Sigmoid colon (tissue), 7 donors: ENCODE measurements around the gene CELA2A. TPM values are rescaled to one million over a fixed set of nuclear protein-coding genes. Genes with fewer than 3 reads are reported as not detected.
"Not testable (repeated sequence)": the region's sequence is repeated elsewhere in the genome, so short reads cannot be mapped to it uniquely, and the experiment has no call there.

Experiments
- DNase-seq: peaks from one replicate; pipeline ENCODE4 v3.0.0-alpha.2; 2019
- H3K27ac ChIP-seq, 4 donors: fragments of 200-600 bp; sonication (generic); one replicate each; pipeline ENCODE4 v1.5.1; 2016 to 2019; ENCODE audit warnings: mild to moderate bottlenecking in 1 of 4
- H3K27me3 ChIP-seq, 3 donors: fragments of 200-600 bp; sonication (generic); one replicate each; pipeline ENCODE4 v1.5.1; 2019; ENCODE audit warnings: mild to moderate bottlenecking in 1 of 3
- H3K36me3 ChIP-seq, 4 donors: fragments of 200-600 bp; sonication (generic); one replicate each; pipeline ENCODE4 v1.5.1; 2016 to 2019
- H3K4me1 ChIP-seq, 4 donors: fragments of 200-600 bp; sonication (generic); one replicate each; pipeline ENCODE4 v1.5.1; 2017 to 2019
- H3K4me3 ChIP-seq, 4 donors: fragments of 200-600 bp; sonication (generic); one replicate each; pipeline ENCODE4 v1.5.1; 2017 to 2019; ENCODE audit warnings: mild to moderate bottlenecking in 2 of 4, moderate library complexity in 1 of 4
- H3K9me3 ChIP-seq, 4 donors: fragments of 200-600 bp in 3 of 4; sonication (generic) in 3 of 4; one replicate each; pipeline versions ENCODE4 v1.5.1 to v1.6.1; 2013 to 2019
- CTCF ChIP-seq, 4 experiments: fragments of 450-650 bp in 3 of 4; fragments of 200-600 bp in 1 of 4; IDR thresholded peaks; one replicate each; pipeline ENCODE4 v1.5.1; 2016 to 2019; ENCODE audit warnings: antibody characterized with exemption in 4 of 4, mild to moderate bottlenecking in 3 of 4, moderate library complexity in 2 of 4
- EP300 ChIP-seq, 4 donors: sonication (generic); formaldehyde crosslinking; IDR thresholded peaks; one replicate each; pipeline ENCODE4 v1.6.1; 2017; ENCODE audit warnings: antibody characterized with exemption in 4 of 4
- POLR2A ChIP-seq, 2 donors: fragments of 450-650 bp; IDR thresholded peaks; one replicate each; pipeline ENCODE4 v1.6.1; 2016; ENCODE audit warnings: antibody characterized with exemption in 2 of 2, mild to moderate bottlenecking in 2 of 2, moderate library complexity in 2 of 2
- POLR2AphosphoS5 ChIP-seq, 4 donors: sonication (generic); formaldehyde crosslinking; IDR thresholded peaks; one replicate each; pipeline ENCODE4 v1.6.1; 2017; ENCODE audit warnings: antibody characterized with exemption in 4 of 4
- WGBS, 2 donors: extraction: QIAGEN DNeasy Blood & Tissue Kit; methylation state at CpG; one replicate each; pipeline ENCODE4 v1.1.7; 2013; 5-methylcytosine and 5-hydroxymethylcytosine counted together
- intact Hi-C: fragments of 100-400 bp; cut with DNase I; formaldehyde crosslinking; loops from one replicate; pipeline ENCODE4 v1.15.1; 2023
- polyA plus RNA-seq, 3 donors: library from polyadenylated mRNA; stranded (reverse); fragments of 200-250 nt; gene quantifications; one replicate each; pipeline ENCODE4 v1.2.3, GENCODE V29; 2013
- total RNA-seq, 4 donors: library from RNA; depleted of rRNA; stranded (reverse); fragments of >200 nt; gene quantifications; one replicate each; pipeline ENCODE4 v1.1.0, GENCODE V29; 2016
- donor health status: healthy with polysubstance abuse.
- donor health status: Bipolar disorder and iron deficiency.
- donor health status: healthy.

Gene CELA2A
- total and polyA plus RNA-seq, 7 donors: not detected

GRCh38 chr1:15468145-15468544, 11.6 kb downstream of the CELA2A start:
- H3K36me3 ChIP-seq: no peaks in the 10 kb centered on the region
- no peak overlapping the region for H3K4me3 ChIP-seq
- no peak for DNase-seq
- intact Hi-C loops: no loop called here
- H3K9me3 ChIP-seq: no peaks in the 10 kb centered on the region
- TF ChIP-seq POLR2A (IDR thresholded peaks at IDR 0.05) (no peak), POLR2AphosphoS5 (IDR thresholded peaks at IDR 0.05) (no peak), EP300 (IDR thresholded peaks at IDR 0.05) (no peak), CTCF (IDR thresholded peaks at IDR 0.05) (no peak)
- no peak overlapping the region for H3K27ac ChIP-seq
- H3K4me1 ChIP-seq: peaks cover 0 to 7% (median 0%) of the 10 kb centered on the region in 4 donors
- H3K27me3 ChIP-seq: no peaks in the 10 kb centered on the region

- intact Hi-C loops: no loop called here
- Histone ChIP-seq H3K4me3 (no peak overlapping the region), H3K27ac (no peak overlapping the region), H3K9me3 (no peaks in the 10 kb centered on the region), H3K36me3 (no peaks in the 10 kb centered on the region), H3K4me1 (peaks cover 0 to 7% (median 0%) of the 10 kb centered on the region in 4 donors), H3K27me3 (no peaks in the 10 kb centered on the region)
- WGBS, 2 donors: 62 to 63% methylated on average over 3 of the region's 3 CpGs
- TF ChIP-seq EP300 (IDR thresholded peaks at IDR 0.05) (no peak), POLR2A (IDR thresholded peaks at IDR 0.05) (no peak), POLR2AphosphoS5 (IDR thresholded peaks at IDR 0.05) (no peak), CTCF (IDR thresholded peaks at IDR 0.05) (no peak)
- no peak for DNase-seq
Observed at GRCh38 chr1:15469361-15469760, 12.8 kb downstream of the CELA2A start.

GRCh38 chr1:15469821-15470448, 13.4 kb downstream of the CELA2A start:
- H3K36me3 ChIP-seq, DNase-seq, H3K4me1 ChIP-seq, H3K9me3 ChIP-seq, H3K27ac ChIP-seq, H3K4me3 ChIP-seq, intact Hi-C loops, H3K27me3 ChIP-seq: not testable (repeated sequence)
- 84 to 93% methylated on average over 9 of the region's 9 CpGs for WGBS, 2 donors

GRCh38 chr1:15471067-15471466, 14.5 kb downstream of the CELA2A start:
- H3K27me3 ChIP-seq, intact Hi-C loops, H3K9me3 ChIP-seq, H3K4me1 ChIP-seq, H3K27ac ChIP-seq, H3K36me3 ChIP-seq, DNase-seq, H3K4me3 ChIP-seq: not testable (repeated sequence)
- WGBS, 2 donors: 78 to 92% methylated on average over 5 of the region's 5 CpGs

- DNase-seq, H3K4me3 ChIP-seq, H3K36me3 ChIP-seq, H3K27ac ChIP-seq, intact Hi-C loops, H3K27me3 ChIP-seq, H3K4me1 ChIP-seq, H3K9me3 ChIP-seq: not testable (repeated sequence)
- 86% methylated on average over 6 of the region's 6 CpGs for WGBS, 2 donors
Observed at GRCh38 chr1:15471723-15472122, 15.2 kb downstream of the CELA2A start.

GRCh38 chr1:15472587-15472986, 16.1 kb downstream of the CELA2A start:
- H3K27me3 ChIP-seq: no peaks in the 10 kb centered on the region
- DNase-seq: no peak
- WGBS, 2 donors: 92% methylated on average over 11 of the region's 11 CpGs
- H3K9me3 ChIP-seq: no peaks in the 10 kb centered on the region
- no peak overlapping the region for H3K27ac ChIP-seq
- intact Hi-C loops: no loop called here
- peaks cover 0 to 7% (median 0%) of the 10 kb centered on the region in 4 donors for H3K4me1 ChIP-seq
- H3K4me3 ChIP-seq: no peak overlapping the region
- TF ChIP-seq EP300 (IDR thresholded peaks at IDR 0.05) (no peak), POLR2A (IDR thresholded peaks at IDR 0.05) (no peak), POLR2AphosphoS5 (IDR thresholded peaks at IDR 0.05) (no peak), CTCF (IDR thresholded peaks at IDR 0.05) (no peak)
- no peaks in the 10 kb centered on the region for H3K36me3 ChIP-seq
